Measurements from ENCODE around the gene MLN.

- TF ChIP-seq CTCF (IDR thresholded peaks at IDR 0.05; ENCODE audit: borderline replicate concordance, extremely low read depth, low read length, poor library complexity, severe bottlenecking) (no peak), EZH2 (IDR thresholded peaks at IDR 0.05; ENCODE audit: borderline replicate concordance, low read depth, low read length, severe bottlenecking) (no peak)
Measured at GRCh38 chr6:33770833-33771145, 33.0 kb downstream of the MLN start.

All from DND-41 (cell line).